Astrocyte (in vitro differentiated cells and primary cell): Measurements from ENCODE around the gene FANK1. TPM values are rescaled to one million over a fixed set of nuclear protein-coding genes. Genes with fewer than 3 reads are reported as not detected.

Experiments used
- DNase-seq: peaks from one replicate; pipeline ENCODE4 v3.0.0-alpha.2; 2010; ENCODE audit warnings: low read depth
- FAIRE-seq: peaks from 2 replicates; lab custom pipeline; 2011; peaks lifted over from hg19 to GRCh38; lab: Jason Lieb, UNC
- H2AFZ ChIP-seq: 2 replicates; pipeline ENCODE4 v1.6.0; 2012; ENCODE audit warnings: low read depth, low read length, inconsistent platforms
- H3K27ac ChIP-seq: 2 replicates; pipeline ENCODE4 v1.5.1; 2011; ENCODE audit warnings: low read depth, low read length, inconsistent platforms
- H3K27me3 ChIP-seq: 2 replicates; pipeline ENCODE4 v1.6.0; 2011; ENCODE audit warnings: low read length, inconsistent platforms; ENCODE audit not compliant: insufficient read depth
- H3K36me3 ChIP-seq: 2 replicates; pipeline ENCODE4 v1.5.1; 2011; ENCODE audit warnings: low read length, inconsistent platforms; ENCODE audit not compliant: insufficient read depth
- H3K4me1 ChIP-seq: 2 replicates; pipeline ENCODE4 v1.5.1; 2011; ENCODE audit warnings: low read length, inconsistent platforms; ENCODE audit not compliant: insufficient read depth
- H3K4me2 ChIP-seq: 2 replicates; pipeline ENCODE4 v1.6.0; 2012; ENCODE audit warnings: low read length, inconsistent platforms
- H3K4me3 ChIP-seq: 2 replicates; pipeline ENCODE4 v1.5.1; 2011; ENCODE audit warnings: low read depth, mild to moderate bottlenecking, low read length, inconsistent platforms; ENCODE audit not compliant: insufficient read depth
- H3K79me2 ChIP-seq: 2 replicates; pipeline ENCODE4 v1.6.0; 2012; ENCODE audit warnings: mild to moderate bottlenecking, low read length, inconsistent platforms; ENCODE audit not compliant: insufficient read depth
- H3K9ac ChIP-seq: 2 replicates; pipeline ENCODE4 v1.6.0; 2012; ENCODE audit warnings: mild to moderate bottlenecking, low read length, inconsistent platforms
- H3K9me3 ChIP-seq: 2 replicates; pipeline ENCODE4 v1.5.1; 2012; ENCODE audit warnings: low read depth, mild to moderate bottlenecking, low read length, inconsistent platforms; ENCODE audit not compliant: insufficient read depth
- H4K20me1 ChIP-seq: 2 replicates; pipeline ENCODE4 v1.6.0; 2012; ENCODE audit warnings: low read length, inconsistent platforms; ENCODE audit not compliant: insufficient read depth
- H3K27ac Mint-ChIP-seq: one replicate; pipeline ENCODE4 v1.8.0; 2021; ENCODE audit warnings: mild to moderate bottlenecking, mixed read lengths; ENCODE audit not compliant: unreplicated experiment
- H3K27me3 Mint-ChIP-seq: one replicate; pipeline ENCODE4 v1.8.0; 2021; ENCODE audit warnings: low read depth, mixed read lengths; ENCODE audit not compliant: unreplicated experiment
- H3K36me3 Mint-ChIP-seq: one replicate; pipeline ENCODE4 v1.8.0; 2021; ENCODE audit warnings: low read depth, mixed read lengths; ENCODE audit not compliant: unreplicated experiment
- H3K4me1 Mint-ChIP-seq: one replicate; pipeline ENCODE4 v1.8.0; 2021; ENCODE audit warnings: low read depth, mixed read lengths; ENCODE audit not compliant: unreplicated experiment
- H3K4me3 Mint-ChIP-seq: one replicate; pipeline ENCODE4 v1.8.0; 2021; ENCODE audit warnings: mild to moderate bottlenecking, moderate library complexity, mixed read lengths; ENCODE audit not compliant: unreplicated experiment
- H3K9me3 Mint-ChIP-seq: one replicate; pipeline ENCODE4 v1.8.0; 2021; ENCODE audit warnings: mild to moderate bottlenecking, mixed read lengths; ENCODE audit not compliant: unreplicated experiment
- EZH2 ChIP-seq: IDR thresholded peaks from 2 replicates; pipeline ENCODE4 v1.6.1; 2012; ENCODE audit warnings: mild to moderate bottlenecking, low read length, inconsistent platforms; ENCODE audit not compliant: insufficient read depth
- total RNA-seq: library from RNA; stranded (reverse); gene quantifications from 2 replicates; pipeline ENCODE4 v1.2.1, GENCODE V29; 2021
- TF ChIP-seq, protein P1 (sequence below): IDR thresholded peaks from 2 replicates; pipeline ENCODE4 v1.5.1; 2011; ENCODE audit warnings: low read depth, mild to moderate bottlenecking, inconsistent platforms, low read length, moderate library complexity; ENCODE audit not compliant: insufficient read depth

Gene FANK1
- total RNA-seq, 1 donor from 2014 or later, result 9.7 TPM

DNA sequence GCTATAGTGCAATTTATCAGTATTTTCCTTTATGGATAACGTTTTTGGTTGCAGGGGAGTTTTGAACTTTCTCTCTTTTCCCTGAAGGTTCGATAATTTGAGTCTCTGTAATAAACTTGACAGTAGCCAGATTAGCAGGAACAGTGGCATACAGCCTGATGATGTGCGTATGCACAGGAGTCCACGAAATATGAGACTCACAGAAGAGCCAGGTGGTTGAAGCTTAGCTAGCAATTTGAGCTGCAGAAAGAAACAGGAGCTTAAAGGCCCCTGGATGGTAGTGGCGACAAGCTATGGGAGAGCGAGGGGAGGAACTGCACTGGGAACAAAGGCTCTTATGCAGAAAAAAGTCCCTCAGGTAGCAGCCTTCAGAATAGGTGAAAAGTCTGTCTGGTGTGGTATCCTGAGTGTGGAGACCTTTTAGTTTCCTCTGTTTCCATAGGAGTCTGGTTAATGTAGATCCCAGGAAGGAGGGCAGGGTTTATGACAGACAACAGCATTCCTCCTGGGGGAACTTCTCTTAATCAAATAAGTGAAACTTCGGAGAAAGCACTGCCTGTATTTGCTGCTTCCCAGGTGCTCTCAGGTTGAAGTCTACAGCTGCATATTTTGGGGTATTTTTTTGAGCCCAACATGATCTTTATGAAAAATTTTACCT lies 32.7 kb downstream of the FANK1 start:
- H3K27ac Mint-ChIP-seq, result no peak overlapping the region

GRCh38 chr10:125929618-125930017 lies 33.3 kb downstream of the FANK1 start:
- Histone ChIP-seq H3K4me2 (no peak overlapping the region), H3K36me3 (no peaks in the 10 kb centered on the region), H2AFZ (no peak overlapping the region), H3K9ac (no peak overlapping the region), H3K4me1 (peaks cover 3% of the 10 kb centered on the region), H3K79me2 (no peaks in the 10 kb centered on the region), H3K27me3 (no peaks in the 10 kb centered on the region), H3K4me3 (no peak overlapping the region), H4K20me1 (no peaks in the 10 kb centered on the region), H3K27ac (no peak overlapping the region), H3K9me3 (no peaks in the 10 kb centered on the region)
- Mint-ChIP-seq H3K4me3 (no peak overlapping the region), H3K9me3 (peaks cover 3% of the 10 kb centered on the region), H3K27ac (no peak overlapping the region), H3K4me1 (peaks cover 3% of the 10 kb centered on the region), H3K36me3 (peaks cover 2% of the 10 kb centered on the region), H3K27me3 (no peaks in the 10 kb centered on the region)
- FAIRE-seq (no peak), DNase-seq (no peak)
- no peak for TF ChIP-seq EZH2
- TF ChIP-seq, protein P1, sequence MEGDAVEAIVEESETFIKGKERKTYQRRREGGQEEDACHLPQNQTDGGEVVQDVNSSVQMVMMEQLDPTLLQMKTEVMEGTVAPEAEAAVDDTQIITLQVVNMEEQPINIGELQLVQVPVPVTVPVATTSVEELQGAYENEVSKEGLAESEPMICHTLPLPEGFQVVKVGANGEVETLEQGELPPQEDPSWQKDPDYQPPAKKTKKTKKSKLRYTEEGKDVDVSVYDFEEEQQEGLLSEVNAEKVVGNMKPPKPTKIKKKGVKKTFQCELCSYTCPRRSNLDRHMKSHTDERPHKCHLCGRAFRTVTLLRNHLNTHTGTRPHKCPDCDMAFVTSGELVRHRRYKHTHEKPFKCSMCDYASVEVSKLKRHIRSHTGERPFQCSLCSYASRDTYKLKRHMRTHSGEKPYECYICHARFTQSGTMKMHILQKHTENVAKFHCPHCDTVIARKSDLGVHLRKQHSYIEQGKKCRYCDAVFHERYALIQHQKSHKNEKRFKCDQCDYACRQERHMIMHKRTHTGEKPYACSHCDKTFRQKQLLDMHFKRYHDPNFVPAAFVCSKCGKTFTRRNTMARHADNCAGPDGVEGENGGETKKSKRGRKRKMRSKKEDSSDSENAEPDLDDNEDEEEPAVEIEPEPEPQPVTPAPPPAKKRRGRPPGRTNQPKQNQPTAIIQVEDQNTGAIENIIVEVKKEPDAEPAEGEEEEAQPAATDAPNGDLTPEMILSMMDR, result no peak

More for the DNA sequence above, 32.7 kb downstream of the FANK1 start:
- Histone ChIP-seq H3K9ac (no peak overlapping the region), H3K27ac (no peak overlapping the region), H3K4me2 (no peak overlapping the region), H3K4me1 (no peaks in the 10 kb centered on the region), H3K79me2 (no peaks in the 10 kb centered on the region), H3K36me3 (no peaks in the 10 kb centered on the region), H4K20me1 (no peaks in the 10 kb centered on the region), H2AFZ (no peak overlapping the region), H3K27me3 (no peaks in the 10 kb centered on the region), H3K4me3 (no peak overlapping the region), H3K9me3 (no peaks in the 10 kb centered on the region)
- Mint-ChIP-seq H3K36me3 (peaks cover 2% of the 10 kb centered on the region), H3K4me1 (no peaks in the 10 kb centered on the region), H3K27me3 (no peaks in the 10 kb centered on the region), H3K4me3 (no peak overlapping the region), H3K9me3 (peaks cover 3% of the 10 kb centered on the region)
- DNase-seq (no peak), FAIRE-seq (no peak)
- TF ChIP-seq, protein P1, result no peak
- no peak for TF ChIP-seq EZH2

GRCh38 chr10:125933693-125934092 lies 37.3 kb downstream of the FANK1 start:
- H3K9me3 ChIP-seq, result no peaks in the 10 kb centered on the region
- peaks cover 6% of the 10 kb centered on the region for H3K4me1 ChIP-seq
- no peaks in the 10 kb centered on the region for H3K27me3 ChIP-seq
- H3K27ac ChIP-seq, result no peak overlapping the region
- FAIRE-seq (no peak), DNase-seq (no peak)
- Mint-ChIP-seq H3K9me3 (peaks cover 3% of the 10 kb centered on the region), H3K4me1 (peaks cover 6% of the 10 kb centered on the region), H3K36me3 (peaks cover 2% of the 10 kb centered on the region), H3K4me3 (no peak overlapping the region), H3K27me3 (no peaks in the 10 kb centered on the region), H3K27ac (no peak overlapping the region)
- H3K9ac ChIP-seq, result no peak overlapping the region
- TF ChIP-seq, protein P1, result no peak
- TF ChIP-seq EZH2, result no peak
- H3K4me2 ChIP-seq, result no peak overlapping the region
- no peak overlapping the region for H3K4me3 ChIP-seq
- no peaks in the 10 kb centered on the region for H3K79me2 ChIP-seq
- no peak overlapping the region for H2AFZ ChIP-seq
- H3K36me3 ChIP-seq, result no peaks in the 10 kb centered on the region
- no peaks in the 10 kb centered on the region for H4K20me1 ChIP-seq
